IMR-90 (cell line): ENCODE measurements around the gene ZNF529. TPM values are rescaled to one million over a fixed set of nuclear protein-coding genes. Genes with fewer than 3 reads are reported as not detected.

Experiments
- ATAC-seq: fragments of 200-7000 bp; cut with Tn5 transposase; 2 replicates; pipeline ENCODE4 v1.9.1; 2020; ENCODE audit warnings: low read depth, mild to moderate bottlenecking, moderate library complexity
- BruUV-seq: library from RNA; stranded (reverse); fragments of 400-500 nt; replicated peaks from 2 replicates; lab custom pipeline; 2021; lab: Mats Ljungman, UMichigan
- CTCF ChIA-PET: fragments of 300-600 bp; formaldehyde crosslinking; extraction: SDS; loops from one replicate; lab custom pipeline; 2021; ENCODE audit warnings: antibody characterized with exemption; lab: Yijun Ruan, JAX
- POLR2A ChIA-PET: fragments of 300-600 bp; sonication (Branson Sonifier 250); formaldehyde crosslinking; loops from one replicate; lab custom pipeline; 2022; ENCODE audit warnings: antibody characterized with exemption; ENCODE audit not compliant: unreplicated experiment; lab: Charles Lee
- DNase-seq: peaks from one replicate; pipeline ENCODE4 v3.0.0; 2013
- H2AFZ ChIP-seq: replicated peaks from 2 replicates; pipeline ENCODE3; 2013; ENCODE audit warnings: low read length, mild to moderate bottlenecking; ENCODE audit not compliant: poor library complexity
- H2AK5ac ChIP-seq: 2 replicates; pipeline ENCODE4 v1.6.1; 2013; ENCODE audit warnings: low read depth, low read length, inconsistent platforms
- H2AK9ac ChIP-seq: replicated peaks from 2 replicates; pipeline ENCODE3; 2013; ENCODE audit warnings: mild to moderate bottlenecking, low read depth, low read length, moderate library complexity; ENCODE audit not compliant: poor library complexity
- H2BK120ac ChIP-seq: 2 replicates; pipeline ENCODE4 v1.6.1; 2013; ENCODE audit warnings: low read depth, low read length, inconsistent platforms
- H2BK15ac ChIP-seq: 3 replicates; pipeline ENCODE4 v1.6.1; 2013; ENCODE audit warnings: low read depth, low read length, inconsistent platforms
- H2BK20ac ChIP-seq: 2 replicates; pipeline ENCODE4 v1.6.1; 2013; ENCODE audit warnings: low read depth, mild to moderate bottlenecking, inconsistent platforms, low read length, moderate library complexity
- H2BK5ac ChIP-seq: 2 replicates; pipeline ENCODE4 v1.6.1; 2013; ENCODE audit warnings: mild to moderate bottlenecking, low read depth, low read length, inconsistent platforms; ENCODE audit not compliant: poor library complexity, severe bottlenecking
- H3K14ac ChIP-seq: replicated peaks from 2 replicates; pipeline ENCODE4 v1.6.1; 2013; ENCODE audit warnings: low read depth, low read length, inconsistent platforms
- H3K18ac ChIP-seq: 2 replicates; pipeline ENCODE4 v1.6.1; 2013; ENCODE audit warnings: low read depth, low read length, control low read depth
- H3K23ac ChIP-seq: 2 replicates; pipeline ENCODE4 v1.6.1; 2013; ENCODE audit warnings: low read depth, low read length, inconsistent platforms
- H3K27ac ChIP-seq: 2 replicates; pipeline ENCODE4 v1.5.1; 2013; ENCODE audit warnings: mild to moderate bottlenecking, control low read depth, low read length; ENCODE audit not compliant: insufficient read depth
- H3K27me3 ChIP-seq: 2 replicates; pipeline ENCODE4 v1.6.1; 2013; ENCODE audit warnings: low read length; ENCODE audit not compliant: control insufficient read depth, insufficient read depth
- H3K36me3 ChIP-seq: 2 replicates; pipeline ENCODE4 v1.6.1; 2013; ENCODE audit warnings: low read length, mixed read lengths; ENCODE audit not compliant: control insufficient read depth, insufficient read depth
- H3K4ac ChIP-seq: 2 replicates; pipeline ENCODE4 v1.6.1; 2013; ENCODE audit warnings: low read depth, low read length, inconsistent platforms
- H3K4me1 ChIP-seq: 2 replicates; pipeline ENCODE4 v1.6.1; 2013; ENCODE audit warnings: low read length, mixed read lengths; ENCODE audit not compliant: control insufficient read depth, insufficient read depth
- H3K4me2 ChIP-seq: 2 replicates; pipeline ENCODE4 v1.6.1; 2013; ENCODE audit warnings: low read depth, mild to moderate bottlenecking, control low read depth, low read length, moderate library complexity
- H3K4me3 ChIP-seq: 2 replicates; pipeline ENCODE4 v1.5.1; 2013; ENCODE audit warnings: low read depth, mild to moderate bottlenecking, control low read depth, low read length, moderate library complexity; ENCODE audit not compliant: insufficient read depth
- H3K56ac ChIP-seq: 2 replicates; pipeline ENCODE4 v1.6.1; 2013; ENCODE audit warnings: low read length, inconsistent platforms; ENCODE audit not compliant: insufficient read depth; ENCODE audit errors: extremely low read depth
- H3K79me1 ChIP-seq, 2 experiments: 2 replicates each; pipeline ENCODE4 v1.6.1; 2013; ENCODE audit warnings: low read length in 2 of 2, inconsistent platforms in 1 of 2, low read depth in 1 of 2
- H3K9ac ChIP-seq: 2 replicates; pipeline ENCODE4 v1.6.1; 2013; ENCODE audit warnings: low read depth, low read length, control low read depth
- H3K9me1 ChIP-seq: 2 replicates; pipeline ENCODE4 v1.6.1; 2013; ENCODE audit warnings: low read length, inconsistent platforms; ENCODE audit not compliant: insufficient read depth
- H3K9me3 ChIP-seq: 2 replicates; pipeline ENCODE4 v1.6.1; 2013; ENCODE audit warnings: low read length; ENCODE audit not compliant: control insufficient read depth, insufficient read depth
- H4K20me1 ChIP-seq: 2 replicates; pipeline ENCODE4 v1.6.1; 2013; ENCODE audit warnings: low read length, inconsistent platforms; ENCODE audit not compliant: insufficient read depth
- H4K5ac ChIP-seq: 2 replicates; pipeline ENCODE4 v1.6.1; 2013; ENCODE audit warnings: mild to moderate bottlenecking, low read depth, low read length, control low read depth
- H4K8ac ChIP-seq, 2 experiments: 2 replicates each; pipeline ENCODE4 v1.6.1; 2013; ENCODE audit warnings: low read depth in 2 of 2, low read length in 2 of 2, control low read depth in 1 of 2, inconsistent platforms in 1 of 2
- H4K91ac ChIP-seq: 2 replicates; pipeline ENCODE4 v1.6.1; 2013; ENCODE audit warnings: low read depth, low read length, inconsistent platforms; ENCODE audit not compliant: insufficient read depth
- BHLHE40 ChIP-seq: fragments of 150-350 bp; IDR thresholded peaks from 2 replicates; pipeline ENCODE4 v1.6.1; 2016; ENCODE audit warnings: mild to moderate bottlenecking, low read depth, low read length
- CEBPB ChIP-seq: IDR thresholded peaks from 2 replicates; pipeline ENCODE4 v1.6.1; 2012; ENCODE audit warnings: low read depth, low read length, improper control_type of control experiment
- CHD1 ChIP-seq: IDR thresholded peaks from 2 replicates; pipeline ENCODE4 v1.6.1; 2012; ENCODE audit warnings: low read depth, low read length, improper control_type of control experiment
- ELK1 ChIP-seq: fragments of 150-350 bp; IDR thresholded peaks from 2 replicates; pipeline ENCODE4 v1.6.1; 2016; ENCODE audit warnings: low read depth, mild to moderate bottlenecking, low read length, moderate library complexity, borderline replicate concordance
- FOS ChIP-seq: fragments of 150-350 bp; IDR thresholded peaks from 2 replicates; pipeline ENCODE4 v1.6.1; 2016; ENCODE audit warnings: low read depth, low read length
- MAFK ChIP-seq: IDR thresholded peaks from 2 replicates; pipeline ENCODE4 v1.6.1; 2012; ENCODE audit warnings: low read depth, low read length, improper control_type of control experiment
- MAZ ChIP-seq: IDR thresholded peaks from 2 replicates; pipeline ENCODE4 v1.6.1; 2012; ENCODE audit warnings: low read depth, mild to moderate bottlenecking, low read length, improper control_type of control experiment, moderate library complexity, borderline replicate concordance
- MXI1 ChIP-seq: IDR thresholded peaks from 2 replicates; pipeline ENCODE4 v1.6.1; 2012; ENCODE audit warnings: low read depth, mild to moderate bottlenecking, low read length, moderate library complexity, borderline replicate concordance
- NFE2L2 ChIP-seq: fragments of 150-350 bp; IDR thresholded peaks from 2 replicates; pipeline ENCODE4 v1.6.1; 2016; ENCODE audit warnings: low read depth, mild to moderate bottlenecking, low read length
- POLR2A ChIP-seq: IDR thresholded peaks from 2 replicates; pipeline ENCODE4 v1.6.1; 2012; ENCODE audit warnings: mild to moderate bottlenecking, low read depth, low read length
- RAD21 ChIP-seq: IDR thresholded peaks from 2 replicates; pipeline ENCODE4 v1.6.1; 2012; ENCODE audit warnings: low read length, improper control_type of control experiment
- RFX5 ChIP-seq: IDR thresholded peaks from 2 replicates; pipeline ENCODE4 v1.8.0; 2012; ENCODE audit warnings: low read depth, mild to moderate bottlenecking, low read length, moderate library complexity
- SMC3 ChIP-seq: fragments of 150-350 bp; IDR thresholded peaks from 2 replicates; pipeline ENCODE4 v1.6.1; 2016; ENCODE audit warnings: low read depth, mild to moderate bottlenecking, antibody characterized with exemption, low read length, moderate library complexity
- USF2 ChIP-seq: fragments of 150-350 bp; IDR thresholded peaks from 2 replicates; pipeline ENCODE4 v1.6.1; 2017; ENCODE audit warnings: mild to moderate bottlenecking, antibody characterized with exemption, low read length, low read depth
- WGBS, 2 experiments: methylation state at CpG; one replicate each; pipeline versions ENCODE4 v1.1.5 to v1.1.7; 2013; ENCODE audit warnings: missing lambda C conversion rate in 2 of 2; ENCODE audit not compliant: insufficient read length in 1 of 2; ENCODE audit errors: extremely low coverage in 2 of 2; 5-methylcytosine and 5-hydroxymethylcytosine counted together
- dilution Hi-C: fragments of 300-500 bp; cut with HindIII; formaldehyde crosslinking; loops from one replicate; pipeline ENCODE4 v1.14.3; 2018; ENCODE audit warnings: low sequenced_read_pairs; ENCODE audit not compliant: unreplicated experiment
- in situ Hi-C: fragments of 300-500 bp; cut with MboI; formaldehyde crosslinking; loops from 3 replicates; pipeline ENCODE4 v1.14.3; 2019; ENCODE audit warnings: low sequenced_read_pairs, inconsistent platforms, mixed read lengths
- intact Hi-C: fragments of 100-400 bp; cut with micrococcal nuclease; formaldehyde crosslinking; loops from 2 replicates; pipeline ENCODE4 v1.10.0; 2022
- polyA plus RNA-seq, 3 experiments: library from polyadenylated mRNA; depleted of rRNA; stranded (reverse); fragments of >200 nt; gene quantifications; 2 replicates each; pipeline ENCODE4 v1.2.3, GENCODE V29; 2012; ENCODE audit warnings: low replicate concordance in 1 of 3
- total RNA-seq: library from RNA; depleted of rRNA; stranded (reverse); fragments of >200 nt; gene quantifications from 2 replicates; pipeline ENCODE4 v1.2.3, GENCODE V29; 2012

Gene ZNF529
- total and polyA plus RNA-seq, 2 of the 4 experiments (the other 2 are of a cell fraction): 2.4 to 6.8 TPM

- Histone ChIP-seq H4K91ac (no peak overlapping the region), H2BK20ac (no peak overlapping the region), H2AK9ac (no peak overlapping the region), H3K79me1 (peaks cover 16 to 28% of the 10 kb centered on the region in 2 experiments), H3K4me2 (peak overlapping the region; percentile 68), H3K4me1 (peaks cover 2% of the 10 kb centered on the region; the same call in 1 of the 2 replicates), H3K4ac (no peak overlapping the region), H4K5ac (no peak overlapping the region), H3K23ac (no peak overlapping the region), H2BK120ac (no peak overlapping the region), H3K27ac (no peak overlapping the region), H3K9ac (no peak overlapping the region), H3K18ac (no peak overlapping the region), H4K8ac (no peak overlapping the region), H3K4me3 (no peak overlapping the region), H2BK5ac (no peak overlapping the region), H3K36me3 (peaks cover 22% of the 10 kb centered on the region), H3K9me1 (no peaks in the 10 kb centered on the region), H3K14ac (no peak overlapping the region), H2AK5ac (no peak overlapping the region), H2AFZ (no peak overlapping the region), H3K56ac (no peak overlapping the region), H3K9me3 (peaks cover 13% of the 10 kb centered on the region), H2BK15ac (no peak overlapping the region), H4K20me1 (no peaks in the 10 kb centered on the region), H3K27me3 (no peaks in the 10 kb centered on the region)
- no peak for ATAC-seq
- CTCF ChIA-PET: interaction anchor here (0.6 kb wide), 1 partner anchor 59 kb away, joined by 7 read pairs; no protein-coding TSS in a partner anchor
- no CpG with 5 or more reads among the region's 2 CpGs for WGBS, 2 experiments
- intact Hi-C loops (loop anchor here (2.0 kb wide), 1 partner anchor 92 kb away; the partner anchor contains the start of gene ZNF461), dilution Hi-C loops (no loop called here), in situ Hi-C loops (no loop called here)
- POLR2A ChIA-PET: no interaction called here
- DNase-seq: no peak
- no peak for TF ChIP-seq MAZ
- no peak for TF ChIP-seq SMC3
- TF ChIP-seq NFE2L2: no peak
- no peak for TF ChIP-seq MXI1
- no peak for TF ChIP-seq RFX5
- TF ChIP-seq CEBPB: no peak
- TF ChIP-seq USF2: no peak
- no peak for TF ChIP-seq MAFK
- no peak for TF ChIP-seq FOS
- no peak for TF ChIP-seq ELK1
- no peak for TF ChIP-seq RAD21
- TF ChIP-seq POLR2A: no peak
- no peak for TF ChIP-seq BHLHE40
- no peak for TF ChIP-seq CHD1
- no TSS peak for BruUV-seq
Measured at GRCh38 chr19:36574741-36575140, 1.6 kb upstream of the ZNF529 start.
